Stimulated activated CD8-positive, alpha-beta memory T cell treated with anti-CD3 and anti-CD28 coated beads, Interleukin-15, amount 100 ng/mL, for 24 hours (primary cell): ENCODE results near the gene BCL6.

ENCODE experiments used
- DNase-seq: peaks from one replicate; pipeline ENCODE4 v3.0.0-alpha.2; 2020; ENCODE audit warnings: low read depth

BCL6 gene

DNA sequence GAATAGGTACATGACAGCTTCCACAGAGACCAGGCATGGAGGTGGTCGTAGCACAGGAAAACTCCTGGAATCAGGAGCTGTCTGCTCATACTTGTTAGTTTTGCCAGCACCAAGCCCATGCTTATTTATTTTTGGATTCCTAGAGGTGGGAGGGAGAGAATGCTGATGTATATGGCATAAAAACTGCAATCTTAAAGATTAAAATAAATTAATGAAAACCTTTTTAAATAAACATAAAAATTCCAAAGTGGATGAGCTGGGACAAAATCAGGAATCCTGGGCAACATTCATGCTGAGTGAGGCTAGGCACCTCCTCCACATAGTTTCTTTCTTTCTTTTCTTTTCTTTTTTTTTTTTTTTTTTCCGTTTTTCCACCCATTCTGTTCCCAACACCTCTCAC, 14.3 kb upstream of the BCL6 start:
- DNase-seq = no peak

DNA sequence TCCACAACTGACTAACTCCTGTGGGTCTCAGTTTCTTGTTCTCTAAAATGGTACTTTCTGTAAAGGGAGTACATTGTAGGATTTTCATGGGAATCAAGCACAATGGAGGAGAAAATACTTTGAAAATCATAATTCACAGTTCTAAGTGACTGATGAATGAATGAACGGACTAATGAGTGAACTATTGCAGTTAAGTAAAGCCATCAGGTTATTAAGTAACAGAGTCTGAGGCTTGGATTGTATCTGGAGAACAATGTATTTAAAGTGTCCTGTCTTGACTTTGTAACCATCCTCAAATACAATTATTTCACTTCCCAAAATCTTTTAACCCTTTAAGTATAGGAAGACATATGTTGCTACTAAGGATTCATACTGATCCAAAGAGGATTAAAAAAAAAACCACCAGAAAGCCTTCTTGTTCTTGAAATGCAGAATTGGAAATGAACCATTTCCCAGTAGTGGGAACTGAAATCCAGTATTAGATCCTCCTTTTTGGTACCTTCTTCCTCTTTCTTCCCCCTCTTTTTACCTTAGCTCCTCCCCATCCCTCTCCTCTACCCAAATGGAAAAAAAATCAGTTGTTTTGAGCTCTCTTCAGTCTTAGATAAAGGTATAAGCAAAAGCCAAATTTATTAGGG, 13.2 kb upstream of the BCL6 start:
- no peak for DNase-seq

DNA sequence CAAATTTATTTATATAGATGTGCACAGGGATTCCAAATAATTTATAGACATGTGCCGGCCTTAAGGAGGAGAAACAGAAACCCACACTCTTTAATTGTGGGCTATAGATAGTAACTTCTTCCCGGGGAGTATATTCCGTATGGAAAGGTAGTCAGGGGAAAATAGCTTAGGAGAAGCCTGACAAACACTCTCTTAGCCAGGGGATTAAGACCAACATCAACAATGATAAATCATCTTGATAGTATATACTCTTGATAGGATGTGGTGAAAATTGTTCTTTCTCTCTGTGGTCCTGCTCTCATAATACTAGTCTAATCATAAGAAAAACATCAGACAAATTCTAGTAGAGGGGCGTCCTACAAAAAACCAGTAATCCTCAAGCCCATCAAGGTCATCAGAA, 8.2 kb upstream of the BCL6 start:
- DNase-seq = no peak

DNA sequence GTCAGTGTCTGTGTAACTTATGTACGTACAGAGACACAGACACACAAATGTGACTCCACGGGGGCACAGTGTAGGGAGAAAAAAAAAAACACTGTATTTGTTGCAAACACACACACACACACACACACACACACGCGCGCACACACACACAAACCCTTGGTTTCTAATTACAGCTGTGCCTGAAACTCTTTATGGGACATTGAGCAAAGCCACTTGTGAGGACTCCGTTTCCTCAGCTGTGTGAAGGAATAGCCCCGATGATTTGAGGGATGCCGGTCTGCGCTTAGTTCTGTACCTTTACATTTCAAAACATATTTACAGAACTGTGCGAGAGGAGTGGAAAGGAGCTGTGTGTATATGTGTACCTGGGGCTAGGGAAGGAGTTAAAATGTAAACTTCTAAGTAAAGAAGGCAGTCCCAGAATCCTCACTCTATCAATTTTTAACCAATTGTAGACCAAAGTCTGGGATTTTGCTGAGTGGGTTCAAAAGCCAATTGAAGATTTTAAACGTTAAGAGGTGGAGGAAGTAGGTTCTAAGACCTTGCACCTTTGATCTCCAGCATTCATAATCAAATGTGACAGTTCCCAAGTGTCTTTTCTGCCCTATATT, 5.3 kb upstream of the BCL6 start:
- no peak for DNase-seq

DNA sequence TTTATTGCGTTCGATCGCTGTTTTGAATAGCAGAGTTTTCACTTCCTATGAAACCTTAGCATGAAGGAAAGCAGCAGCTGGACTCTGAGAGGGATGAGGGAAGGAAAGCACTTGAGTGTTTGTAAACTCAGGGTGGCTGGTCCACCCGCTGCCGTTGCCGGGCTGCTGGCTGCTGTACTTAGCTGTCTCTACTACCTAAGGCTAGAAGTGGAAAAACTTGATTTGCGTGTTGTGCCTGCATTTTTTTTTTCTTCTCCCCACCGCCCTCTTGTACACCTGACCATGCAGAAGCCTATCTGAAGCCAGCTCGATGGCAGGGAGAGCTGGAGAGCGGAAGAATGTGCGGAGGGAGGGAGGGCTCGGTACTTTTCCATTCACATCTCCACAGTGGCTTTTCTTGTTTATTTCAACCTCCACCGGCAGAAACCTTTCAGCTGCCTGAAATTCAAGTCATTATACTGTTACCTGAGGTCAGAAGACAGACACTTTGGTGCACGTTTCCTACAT, 4.8 kb upstream of the BCL6 start:
- no peak for DNase-seq

DNA sequence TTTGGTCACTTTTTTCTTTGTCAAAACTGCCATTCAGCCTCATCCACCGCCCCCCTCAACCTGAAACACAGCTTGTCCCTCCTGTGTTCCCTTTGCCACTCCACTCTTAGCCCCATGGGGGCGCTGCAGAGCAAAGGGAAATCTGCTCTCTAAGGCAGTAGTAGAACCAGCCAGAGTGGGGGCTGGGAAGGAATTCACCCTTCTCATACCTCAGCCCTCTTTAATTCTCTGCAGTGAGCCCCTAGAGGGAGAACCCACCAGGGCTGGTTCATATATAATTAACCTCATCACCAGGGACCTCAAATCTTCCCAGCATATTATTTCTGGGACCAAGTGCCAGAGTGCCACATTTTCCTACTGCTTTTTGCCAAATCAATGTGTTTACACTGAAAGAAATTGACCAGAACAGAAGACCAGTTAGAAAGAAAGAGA, 2.8 kb upstream of the BCL6 start:
- peak; percentile 78 for DNase-seq

DNA sequence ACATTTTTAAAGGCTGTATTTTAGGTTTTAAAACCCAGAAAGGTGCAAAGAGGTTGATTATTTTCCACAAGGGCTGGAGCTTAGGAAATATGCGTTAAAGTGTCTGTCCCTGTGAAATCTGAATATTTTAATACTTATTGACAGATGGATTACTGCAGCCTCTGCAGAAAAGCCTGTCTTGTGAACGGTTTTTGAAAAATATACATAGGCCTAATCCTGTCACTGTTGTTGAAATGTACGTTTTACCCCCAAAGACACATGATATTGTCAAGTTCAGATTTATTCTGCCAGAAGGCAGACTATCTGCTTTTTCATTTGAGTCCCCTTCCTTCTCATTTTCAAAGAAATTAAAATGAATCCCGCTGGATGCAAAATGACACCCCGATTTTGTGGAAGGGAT, 2.2 kb upstream of the BCL6 start:
- DNase-seq = no peak

DNA sequence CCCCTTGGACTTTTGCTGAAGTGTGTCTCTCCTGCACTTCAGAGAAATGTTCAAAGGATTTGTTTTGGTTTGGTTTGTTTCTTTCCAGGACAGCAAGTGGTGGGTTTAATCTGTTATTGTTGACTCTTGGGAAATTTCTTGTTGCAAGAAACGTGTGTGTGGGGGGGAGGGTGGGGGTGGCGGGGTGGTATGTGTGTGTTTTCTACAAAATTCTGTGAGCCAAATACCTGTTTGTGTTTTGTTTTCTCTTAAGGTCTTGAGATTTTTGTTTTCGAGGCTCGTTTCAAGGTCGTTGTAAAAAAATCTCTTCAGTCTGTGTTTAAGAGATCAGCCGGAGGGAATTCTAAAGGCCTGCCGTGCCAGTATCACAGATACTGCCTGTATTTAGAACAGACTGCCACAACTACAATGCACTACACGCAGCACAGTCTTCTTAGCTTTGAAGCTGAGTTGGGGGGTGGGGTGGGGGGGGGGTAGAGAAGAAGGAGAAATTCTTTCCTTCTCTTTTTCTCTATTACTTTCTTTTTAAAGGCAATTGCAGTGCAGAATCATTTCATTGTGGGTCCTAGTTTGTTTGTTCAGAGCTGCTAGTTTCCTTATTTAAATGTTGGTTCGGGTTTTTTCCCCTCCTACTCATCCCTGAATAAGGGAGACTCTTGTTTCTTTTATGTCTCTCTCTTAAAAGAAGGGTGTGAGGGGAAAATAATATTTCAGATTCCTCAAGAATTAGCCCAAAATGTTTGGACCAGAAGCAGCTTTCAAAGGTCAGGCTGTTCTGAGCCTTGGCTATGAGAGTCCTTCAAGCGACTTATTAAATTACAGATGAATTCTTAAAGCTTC, 1.4 kb upstream of the BCL6 start:
- no peak for DNase-seq

DNA sequence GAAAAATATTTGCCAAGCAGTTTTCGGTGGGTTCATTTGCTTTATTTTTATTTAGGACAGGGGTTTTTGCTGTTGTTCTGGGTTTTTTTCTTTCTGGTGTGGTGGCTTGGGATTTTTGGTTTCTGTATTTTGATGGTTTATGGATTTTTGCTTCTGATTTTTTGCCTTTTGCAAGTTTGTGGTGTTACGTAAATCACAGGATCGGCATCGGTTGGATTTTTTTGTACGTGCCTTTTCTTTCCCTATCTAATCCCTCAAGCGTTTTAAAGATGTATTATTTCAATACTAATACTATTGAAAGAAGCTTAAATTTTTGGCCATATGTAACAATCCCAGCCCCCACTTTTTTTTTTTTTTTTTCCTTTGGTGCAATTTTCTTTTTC, 782 bp upstream of the BCL6 start:
- DNase-seq = no peak

DNA sequence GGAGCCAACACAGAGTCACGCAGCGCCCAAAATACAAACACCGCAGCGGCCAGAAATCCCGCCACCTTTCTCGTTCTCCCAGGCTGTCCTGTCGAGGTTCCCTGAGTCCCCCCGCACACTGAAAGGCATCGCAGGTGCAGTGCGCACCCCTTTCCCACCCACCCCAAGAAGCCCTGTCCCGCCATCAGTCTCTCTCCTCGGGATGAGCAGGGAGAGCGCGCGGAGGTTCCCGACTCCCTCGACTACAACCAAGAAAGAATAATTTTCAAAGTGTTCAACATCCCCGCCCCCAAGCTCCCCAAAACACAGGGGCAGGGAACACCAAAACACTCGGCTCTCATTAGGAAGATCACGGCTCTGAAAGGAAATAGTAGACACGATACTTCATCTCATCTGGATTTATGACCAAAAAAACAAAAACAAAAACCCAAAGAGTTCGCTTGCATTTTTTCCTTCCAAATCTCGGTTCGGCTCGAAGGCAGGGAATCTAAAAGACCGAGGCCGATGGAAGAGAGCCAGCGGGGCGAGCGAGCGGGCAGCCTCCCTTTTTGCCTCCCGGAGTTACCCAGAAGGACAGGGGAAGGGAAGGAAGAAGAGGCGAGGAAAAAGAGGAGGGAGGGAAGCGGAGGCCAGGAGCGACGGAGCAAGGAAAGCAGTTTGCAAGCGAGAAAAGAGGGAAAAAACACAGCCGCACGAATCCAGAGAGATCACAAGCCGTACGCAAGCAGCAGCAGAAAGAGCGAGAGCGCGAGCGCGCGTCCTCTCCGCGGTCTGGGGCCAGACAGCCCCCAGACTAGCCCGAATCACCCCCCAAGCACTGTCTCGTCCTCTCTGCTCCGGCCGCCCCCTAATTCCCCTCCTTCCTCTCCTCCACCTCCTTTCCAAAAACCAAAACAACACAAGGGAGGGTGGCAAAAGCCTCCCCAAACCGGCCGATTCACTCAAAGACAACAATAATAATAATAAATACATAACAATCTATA, 808 bp downstream of the BCL6 start:
- DNase-seq = no peak

DNA sequence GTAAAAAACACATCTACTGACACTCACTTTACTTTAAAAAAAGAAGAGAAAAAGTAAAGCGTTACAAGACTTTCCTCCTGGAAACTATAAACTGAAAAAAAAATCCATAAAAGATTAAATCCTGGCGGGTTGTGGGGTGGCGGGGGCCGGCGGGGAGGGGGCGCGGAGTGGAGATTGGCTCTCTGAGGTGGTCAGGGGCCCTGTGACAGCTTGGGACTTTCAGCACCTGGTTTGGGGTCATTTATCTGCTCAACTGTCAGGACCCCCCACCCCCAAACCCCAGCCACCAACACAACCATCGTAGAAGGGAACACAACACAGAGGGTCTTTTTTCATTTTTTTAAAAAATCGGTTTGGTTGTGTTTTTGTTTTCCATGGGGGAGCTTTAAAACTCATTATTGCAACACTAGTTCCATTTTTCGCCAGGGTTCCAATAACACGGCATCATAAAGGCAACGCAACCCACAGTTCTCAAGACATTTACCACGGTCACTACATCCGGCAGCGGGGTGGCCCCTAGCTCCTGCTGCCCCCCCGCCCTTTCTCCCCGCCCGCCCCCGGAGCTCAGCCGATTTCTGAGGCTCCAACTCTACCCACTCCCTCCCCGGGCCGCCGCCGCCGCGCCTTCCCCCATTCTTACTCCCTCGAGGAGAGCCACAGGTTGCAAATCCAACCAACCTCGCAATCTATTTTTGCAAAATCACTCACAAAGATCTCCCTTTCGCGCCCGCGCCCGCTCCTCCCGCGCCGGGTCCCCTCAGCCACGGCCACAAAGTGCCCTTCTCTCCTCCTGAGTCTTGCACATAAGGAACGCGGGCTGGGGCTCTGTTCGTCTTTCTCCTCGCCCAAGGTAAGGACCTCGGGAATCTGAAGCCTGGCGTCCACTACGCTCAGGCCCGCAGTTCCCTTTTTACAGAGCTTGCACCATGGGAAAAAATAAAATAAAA, 1.8 kb downstream of the BCL6 start:
- DNase-seq = no peak

DNA sequence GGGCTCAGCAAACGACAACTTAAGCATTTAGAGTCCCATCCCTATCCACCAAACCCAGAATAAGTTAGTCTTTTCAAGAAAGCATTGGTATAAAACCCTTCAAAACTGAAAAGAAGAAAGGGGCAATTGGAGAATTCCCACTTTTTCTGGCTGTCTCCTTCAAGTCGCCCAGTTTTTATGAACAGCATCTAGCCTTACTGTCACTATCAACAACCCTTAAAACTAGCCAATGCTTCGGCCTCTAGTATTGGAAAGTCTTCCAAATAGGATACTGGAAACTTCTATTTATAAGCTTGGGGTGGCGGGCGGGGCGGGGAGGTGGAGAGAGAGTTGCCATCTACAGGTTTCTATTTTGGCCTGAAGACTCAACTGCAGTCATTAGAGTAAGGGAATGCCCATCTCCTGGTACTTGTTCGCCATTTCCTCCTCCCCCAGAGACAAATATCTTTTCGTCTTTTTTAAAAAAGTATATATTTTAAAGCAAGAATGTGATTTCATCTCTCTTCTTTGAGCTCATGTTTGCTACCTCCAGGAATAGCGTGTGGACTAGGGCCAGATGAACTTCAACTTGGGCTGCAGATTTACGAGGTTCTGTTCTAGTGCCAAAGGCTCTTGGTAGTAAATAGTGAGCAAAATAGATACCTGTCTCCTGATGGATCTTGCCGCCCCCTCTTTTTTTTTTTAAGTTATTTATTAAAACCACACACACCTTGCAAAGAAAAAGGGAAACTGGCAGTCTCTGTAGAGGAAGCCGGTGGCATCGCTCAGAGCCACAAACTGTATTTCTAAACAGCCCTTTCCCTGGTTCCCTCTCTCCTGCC, 2.7 kb downstream of the BCL6 start:
- no peak for DNase-seq

DNA sequence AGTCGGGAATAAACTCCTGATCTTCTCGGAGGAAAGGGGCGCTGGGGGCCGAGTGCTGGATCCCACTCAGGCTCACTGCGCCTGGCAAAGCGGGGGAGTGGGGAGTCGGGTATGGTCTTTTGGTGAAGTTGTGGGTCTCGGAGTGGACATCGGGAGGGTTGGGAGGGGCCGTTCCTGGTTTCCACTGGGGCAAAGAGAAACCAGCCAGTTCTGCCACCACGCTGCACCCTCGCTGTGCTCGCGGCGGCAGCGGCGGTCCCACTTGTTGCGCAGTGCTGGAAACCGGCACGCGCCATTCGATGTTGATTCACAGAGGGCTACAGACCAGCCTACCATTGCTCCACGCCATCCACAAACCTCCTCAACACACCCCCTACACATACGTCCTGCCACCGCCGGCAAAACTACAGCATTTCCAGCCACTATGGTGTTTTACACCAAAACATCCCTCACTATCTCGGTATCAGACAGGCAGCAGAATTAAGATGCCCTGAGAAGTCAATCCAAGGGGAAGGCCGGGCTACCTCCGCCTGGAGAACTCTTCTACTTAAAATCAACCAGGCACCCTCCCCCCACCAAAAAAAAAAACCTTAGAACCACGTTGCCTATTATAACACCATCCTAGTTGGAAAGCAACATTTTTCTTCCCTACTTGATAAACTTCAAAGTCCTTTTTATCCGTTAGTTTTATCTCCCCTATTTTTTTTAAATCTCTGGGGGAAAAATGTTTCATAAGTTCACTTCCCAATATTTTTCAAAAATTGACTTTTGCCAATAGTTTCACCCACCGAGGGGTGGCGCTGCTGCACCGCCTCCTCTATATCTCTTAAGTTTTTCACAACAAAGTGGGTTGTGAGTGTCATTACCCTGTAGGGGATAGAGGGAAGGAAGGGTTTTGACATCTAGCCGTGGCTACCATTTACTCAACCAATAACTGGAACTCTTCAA, 3.6 kb downstream of the BCL6 start:
- DNase-seq = no peak

DNA sequence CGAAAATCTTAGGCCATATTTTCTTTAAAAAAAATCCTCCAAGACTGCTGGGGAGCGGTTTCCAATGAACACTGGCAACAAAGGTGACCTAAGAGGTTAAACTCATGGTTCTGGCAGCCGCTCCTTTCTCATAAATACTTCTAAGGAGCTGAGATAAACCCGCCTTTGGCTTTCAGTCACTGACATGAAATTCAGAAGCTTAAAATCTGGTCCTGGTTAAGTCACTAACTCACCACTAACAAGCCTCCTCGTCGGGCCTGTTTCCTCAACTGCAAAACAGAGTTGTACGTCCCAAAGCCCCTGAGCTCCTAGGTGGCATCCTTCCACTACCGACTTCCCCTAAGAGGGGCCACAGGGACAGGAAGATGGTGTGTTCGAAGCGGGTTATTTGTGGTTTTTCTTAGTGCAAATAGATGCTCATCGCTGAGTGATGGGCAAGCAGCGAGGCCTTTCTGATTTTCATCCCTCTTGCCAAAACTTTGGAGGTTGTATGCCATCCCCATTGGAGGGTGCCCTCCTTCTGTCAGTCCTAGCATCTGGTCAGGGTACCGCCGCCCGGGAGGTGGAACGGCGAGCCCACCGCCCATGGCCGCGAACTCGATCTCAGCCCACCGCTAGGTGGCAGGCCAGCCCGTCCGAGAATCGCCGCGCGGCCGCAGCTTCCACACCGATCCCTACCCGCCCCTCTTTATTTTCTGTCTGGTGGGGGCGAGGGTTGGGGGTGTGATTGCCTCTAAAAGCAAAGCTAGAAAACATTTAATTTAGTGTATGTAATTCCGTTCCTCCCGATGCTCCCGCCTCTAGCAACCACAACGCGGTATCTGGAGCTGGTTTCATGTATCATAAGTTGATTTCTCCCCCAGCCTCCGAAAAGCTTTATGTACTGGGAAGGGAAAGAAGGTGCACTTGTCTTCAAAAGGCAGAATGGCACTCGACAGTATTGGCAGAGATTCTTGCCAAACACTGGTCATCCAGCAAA, 4.6 kb downstream of the BCL6 start:
- DNase-seq = no peak

DNA sequence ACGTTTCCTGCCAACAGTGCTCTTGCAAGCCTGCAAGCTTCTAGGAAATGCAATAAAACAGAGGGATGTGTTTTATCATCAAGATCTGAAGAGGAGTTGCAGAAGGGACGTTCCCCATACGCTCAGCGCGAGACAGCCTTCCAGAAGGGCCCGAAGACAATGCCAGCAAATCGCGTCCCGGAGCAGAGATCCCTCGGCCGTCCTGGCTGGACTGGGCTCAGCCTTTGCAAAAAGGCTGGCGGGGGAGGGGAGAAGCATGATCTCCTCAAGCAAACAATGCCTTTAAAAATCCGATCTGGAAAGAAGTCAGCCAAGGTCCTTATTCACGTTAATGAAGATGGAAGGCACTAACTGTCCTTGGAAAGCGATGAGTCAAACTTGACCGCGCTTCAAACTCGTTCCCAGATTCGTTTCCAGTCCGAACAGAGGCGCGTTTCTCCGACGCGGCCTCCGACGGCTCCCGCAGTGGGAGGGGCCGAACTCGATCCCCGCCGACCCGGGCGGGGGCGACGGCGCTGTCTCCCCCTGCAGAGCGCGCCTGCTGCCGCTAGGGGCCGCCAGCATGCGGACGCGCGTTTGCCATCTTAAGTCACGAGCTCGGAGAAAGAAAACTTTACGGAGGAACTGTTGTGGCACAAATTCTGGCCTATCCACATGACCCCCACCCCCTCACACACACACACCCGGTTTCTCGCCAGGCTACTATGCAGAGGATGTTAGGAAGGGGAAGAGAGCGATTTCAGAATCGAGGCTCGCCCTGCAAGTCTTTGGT, 5.5 kb downstream of the BCL6 start:
- peak; percentile 68 for DNase-seq

DNA sequence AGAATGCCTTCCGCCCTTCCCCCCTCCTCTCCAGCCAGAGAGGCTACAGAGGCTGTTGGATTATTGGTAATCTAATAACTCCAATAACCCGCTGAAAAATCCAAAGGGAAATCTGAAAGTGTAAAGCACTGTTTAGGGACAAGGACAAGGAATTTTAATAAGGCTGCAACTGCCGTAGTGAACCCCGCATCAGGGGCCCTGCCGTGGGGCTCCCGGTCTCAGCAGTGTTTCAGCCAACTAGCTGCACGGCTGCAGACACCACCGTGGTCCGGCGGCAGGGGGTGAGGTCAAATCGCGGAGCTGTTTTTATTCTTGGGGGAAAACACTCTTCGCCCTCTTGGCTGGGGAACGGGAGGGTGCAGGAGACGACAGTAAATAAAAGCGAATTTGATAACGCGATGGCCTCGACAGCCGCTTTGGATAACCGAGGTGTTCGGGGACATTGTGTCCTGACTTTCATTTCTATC, 6.1 kb downstream of the BCL6 start:
- no peak for DNase-seq
